Colonic mucosa (tissue), 4 donors: ENCODE measurements around the gene TMEM123. TPM values are rescaled to one million over a fixed set of nuclear protein-coding genes. Genes with fewer than 3 reads are reported as not detected.

Experiments used
- DNase-seq: peaks from one replicate; pipeline ENCODE4 v3.0.0-alpha.2; 2020
- H3K27ac ChIP-seq: fragments of 200-600 bp; one replicate; pipeline ENCODE4 v1.8.0; 2021
- H3K27me3 ChIP-seq: fragments of 200-600 bp; one replicate; pipeline ENCODE4 v1.8.0; 2021
- H3K36me3 ChIP-seq: fragments of 200-600 bp; one replicate; pipeline ENCODE4 v1.8.0; 2021
- H3K4me1 ChIP-seq: fragments of 200-600 bp; one replicate; pipeline ENCODE4 v1.8.0; 2021; ENCODE audit warnings: mild to moderate bottlenecking
- H3K4me3 ChIP-seq: fragments of 200-600 bp; one replicate; pipeline ENCODE4 v1.8.0; 2021
- H3K9ac ChIP-seq, 2 donors: one replicate each; pipeline ENCODE4 v1.7.0; 2013; ENCODE audit warnings: control low read depth in 2 of 2, low read depth in 2 of 2, low read length in 2 of 2
- H3K9me3 ChIP-seq: fragments of 200-600 bp; one replicate; pipeline ENCODE4 v1.8.0; 2021
- intact Hi-C: fragments of 100-400 bp; cut with DNase I; formaldehyde crosslinking; loops from one replicate; pipeline ENCODE4 v1.14.1; 2022
- total RNA-seq, 2 donors: library from RNA; stranded (reverse); fragmentation: NEBNext Ultra II Directional in 1 of 2; extraction: Animal tissue kit (Norgen Biotek cat#: 25700) in 1 of 2; gene quantifications; one replicate each; pipeline ENCODE4 v1.2.1, GENCODE V29; 2021
- TF ChIP-seq, protein P1 (sequence below): fragments of 200-600 bp; IDR thresholded peaks from one replicate; pipeline ENCODE4 v1.8.0; 2022; ENCODE audit warnings: antibody characterized with exemption, mild to moderate bottlenecking
- donor health status: healthy.
- donor health status: DM: no; HTN: no; CAD: no.
- donor health status: DM: no; HTN: no; CAD: no.

The TMEM123 gene
- total RNA-seq, 2 donors from 2014 or later, result 126 to 175 TPM

DNA sequence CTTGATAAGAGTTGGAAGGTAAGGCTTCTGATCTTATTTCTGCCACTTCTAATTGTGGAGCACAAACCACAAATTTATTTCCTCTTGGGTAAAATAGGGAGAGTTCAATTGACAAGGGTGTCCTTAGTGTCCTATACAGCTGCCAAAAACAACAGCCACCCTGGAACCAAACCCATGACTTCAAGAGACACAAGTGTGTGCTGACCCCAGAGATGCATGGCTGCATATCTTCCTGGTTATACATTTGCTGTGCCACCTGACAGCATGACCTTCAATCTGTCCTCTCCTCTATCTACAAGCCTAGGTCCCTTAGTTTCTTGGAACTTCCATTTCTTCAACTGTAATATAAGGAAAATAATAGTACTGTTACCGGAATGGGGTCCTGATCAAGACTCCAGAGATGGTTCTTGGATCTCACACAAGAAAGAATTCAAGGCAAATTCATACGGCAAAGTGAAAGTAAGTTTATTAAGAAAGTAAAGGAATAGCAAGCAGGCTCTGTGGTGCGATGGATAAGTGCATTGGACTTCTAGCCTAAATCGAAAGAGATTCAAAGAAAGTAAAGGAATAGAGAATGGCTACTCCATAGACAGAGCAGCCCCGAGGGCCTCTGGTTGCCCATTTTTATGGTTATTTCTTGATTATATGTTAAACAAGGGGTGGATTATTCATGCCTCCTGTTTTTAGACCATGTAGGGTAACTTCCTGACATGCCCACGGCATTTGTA, 15.5 kb upstream of the TMEM123 start:
- intact Hi-C loops, result no loop called here
- Histone ChIP-seq H3K27ac (peak overlapping the region; percentile 74), H3K9ac (peak overlapping the region in 1 of 2 donors; percentile 1), H3K27me3 (no peaks in the 10 kb centered on the region), H3K36me3 (no peaks in the 10 kb centered on the region), H3K4me1 (peaks cover 10% of the 10 kb centered on the region), H3K4me3 (no peak overlapping the region), H3K9me3 (no peaks in the 10 kb centered on the region)
- TF ChIP-seq, protein P1, sequence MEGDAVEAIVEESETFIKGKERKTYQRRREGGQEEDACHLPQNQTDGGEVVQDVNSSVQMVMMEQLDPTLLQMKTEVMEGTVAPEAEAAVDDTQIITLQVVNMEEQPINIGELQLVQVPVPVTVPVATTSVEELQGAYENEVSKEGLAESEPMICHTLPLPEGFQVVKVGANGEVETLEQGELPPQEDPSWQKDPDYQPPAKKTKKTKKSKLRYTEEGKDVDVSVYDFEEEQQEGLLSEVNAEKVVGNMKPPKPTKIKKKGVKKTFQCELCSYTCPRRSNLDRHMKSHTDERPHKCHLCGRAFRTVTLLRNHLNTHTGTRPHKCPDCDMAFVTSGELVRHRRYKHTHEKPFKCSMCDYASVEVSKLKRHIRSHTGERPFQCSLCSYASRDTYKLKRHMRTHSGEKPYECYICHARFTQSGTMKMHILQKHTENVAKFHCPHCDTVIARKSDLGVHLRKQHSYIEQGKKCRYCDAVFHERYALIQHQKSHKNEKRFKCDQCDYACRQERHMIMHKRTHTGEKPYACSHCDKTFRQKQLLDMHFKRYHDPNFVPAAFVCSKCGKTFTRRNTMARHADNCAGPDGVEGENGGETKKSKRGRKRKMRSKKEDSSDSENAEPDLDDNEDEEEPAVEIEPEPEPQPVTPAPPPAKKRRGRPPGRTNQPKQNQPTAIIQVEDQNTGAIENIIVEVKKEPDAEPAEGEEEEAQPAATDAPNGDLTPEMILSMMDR, result no peak
- DNase-seq, result no peak

GRCh38 chr11:102467080-102467708, 14.6 kb upstream of the TMEM123 start:
- DNase-seq, result peak; percentile 44
- Histone ChIP-seq H3K9ac (peak overlapping the region in 1 of 2 donors; percentile 1), H3K27ac (peak overlapping the region; percentile 74), H3K36me3 (no peaks in the 10 kb centered on the region), H3K4me1 (peaks cover 10% of the 10 kb centered on the region), H3K27me3 (no peaks in the 10 kb centered on the region), H3K9me3 (no peaks in the 10 kb centered on the region), H3K4me3 (no peak overlapping the region)
- intact Hi-C loops, result no loop called here
- TF ChIP-seq, protein P1, result no peak

DNA sequence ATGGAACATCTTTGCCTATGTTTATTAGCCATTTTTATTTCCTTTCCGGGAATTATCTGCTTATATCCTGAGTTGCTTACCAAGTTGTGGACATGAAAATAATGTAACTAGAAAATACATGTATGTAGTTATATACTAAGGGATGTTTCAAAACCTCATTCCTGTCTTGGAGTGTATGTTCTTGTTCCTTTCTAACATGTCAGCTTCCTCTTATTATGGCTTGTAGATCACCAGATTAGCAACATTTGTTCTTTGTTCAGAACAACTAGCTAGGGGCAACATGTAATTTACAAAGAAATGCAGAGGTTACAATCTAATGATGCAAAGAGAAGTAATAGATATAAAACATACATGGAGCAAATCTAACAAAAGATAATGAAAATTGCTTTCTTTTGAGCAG, 13.1 kb upstream of the TMEM123 start:
- Histone ChIP-seq H3K4me3 (no peak overlapping the region), H3K9me3 (no peaks in the 10 kb centered on the region), H3K36me3 (no peaks in the 10 kb centered on the region), H3K4me1 (peaks cover 10% of the 10 kb centered on the region), H3K27me3 (no peaks in the 10 kb centered on the region), H3K27ac (no peak overlapping the region), H3K9ac (no peak overlapping the region)
- intact Hi-C loops, result no loop called here
- DNase-seq, result no peak
- TF ChIP-seq, protein P1, result no peak

- H3K36me3 ChIP-seq, result no peaks in the 10 kb centered on the region
- TF ChIP-seq, protein P1, result no peak
- DNase-seq, result no peak
- intact Hi-C loops, result no loop called here
- no peak overlapping the region for H3K27ac ChIP-seq
- no peaks in the 10 kb centered on the region for H3K9me3 ChIP-seq
- H3K9ac ChIP-seq, result no peak overlapping the region
- peaks cover 10% of the 10 kb centered on the region for H3K4me1 ChIP-seq
- H3K27me3 ChIP-seq, result no peaks in the 10 kb centered on the region
- no peak overlapping the region for H3K4me3 ChIP-seq
Observed at GRCh38 chr11:102464859-102465500, 12.4 kb upstream of the TMEM123 start.

DNA sequence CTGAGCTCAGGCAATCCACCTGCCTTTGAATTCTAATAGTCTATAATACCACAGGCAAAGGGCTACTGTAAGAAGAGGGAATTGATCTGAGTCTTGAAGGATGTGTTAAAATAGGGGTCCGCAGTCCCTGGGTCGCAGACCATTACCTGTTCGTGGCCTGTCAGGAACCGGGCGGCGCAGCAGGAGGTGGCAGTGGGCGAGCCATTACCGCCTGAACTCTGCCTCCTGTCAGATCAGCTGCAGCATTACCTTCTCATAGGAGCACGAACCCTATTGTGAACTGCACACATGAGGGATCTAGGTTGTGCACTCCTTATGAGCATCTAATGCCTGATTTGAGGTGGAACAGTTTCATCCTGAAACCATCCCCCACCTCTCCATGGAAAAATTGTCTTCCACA, 11.5 kb upstream of the TMEM123 start:
- H3K9me3 ChIP-seq, result no peaks in the 10 kb centered on the region
- DNase-seq, result no peak
- TF ChIP-seq, protein P1, result no peak
- no peak overlapping the region for H3K27ac ChIP-seq
- H3K9ac ChIP-seq, result no peak overlapping the region
- no peak overlapping the region for H3K4me3 ChIP-seq
- intact Hi-C loops, result no loop called here
- no peaks in the 10 kb centered on the region for H3K27me3 ChIP-seq
- H3K4me1 ChIP-seq, result peaks cover 10% of the 10 kb centered on the region
- H3K36me3 ChIP-seq, result no peaks in the 10 kb centered on the region
